Ovary (tissue), 9 donors: ENCODE results near the gene RNF223. TPM values are rescaled to one million over a fixed set of nuclear protein-coding genes. Genes with fewer than 3 reads are reported as not detected.

ENCODE experiments used
- DNase-seq, 5 donors: peaks; one replicate each; pipeline ENCODE4 v3.0.0-alpha.2; 2019 to 2020
- H3K27ac ChIP-seq, 2 donors: fragments of 200-600 bp; one replicate each; pipeline versions ENCODE4 v1.5.1 to v1.8.0; 2019 to 2022
- H3K27me3 ChIP-seq: fragments of 200-600 bp; one replicate; pipeline ENCODE4 v1.8.0; 2022
- H3K36me3 ChIP-seq: fragments of 200-600 bp; sonication (generic); one replicate; pipeline ENCODE4 v1.5.1; 2019
- H3K4me1 ChIP-seq: one replicate; pipeline ENCODE4 v1.8.1; 2013; ENCODE audit warnings: mild to moderate bottlenecking, moderate library complexity; ENCODE audit not compliant: insufficient read depth
- H3K4me3 ChIP-seq: fragments of 200-600 bp; sonication (generic); one replicate; pipeline ENCODE4 v1.5.1; 2017
- H3K9me3 ChIP-seq, 2 donors: fragments of 200-600 bp in 1 of 2; sonication (generic) in 1 of 2; one replicate each; pipeline versions ENCODE4 v1.5.1 to v1.8.1; 2013 to 2019; ENCODE audit warnings: mild to moderate bottlenecking in 1 of 2, moderate library complexity in 1 of 2
- EP300 ChIP-seq: sonication (generic); formaldehyde crosslinking; IDR thresholded peaks from one replicate; pipeline ENCODE4 v1.6.1; 2017; ENCODE audit warnings: antibody characterized with exemption
- POLR2A ChIP-seq: fragments of 450-650 bp; IDR thresholded peaks from one replicate; pipeline ENCODE4 v1.6.1; 2017; ENCODE audit warnings: antibody characterized with exemption, mild to moderate bottlenecking, moderate library complexity
- WGBS, 3 donors: extraction: QIAGEN DNeasy Blood & Tissue Kit in 1 of 3; methylation state at CpG; one replicate each; pipeline versions ENCODE4 v1.1.5 to v1.1.7; 2013 to 2017; 5-methylcytosine and 5-hydroxymethylcytosine counted together
- intact Hi-C, 4 donors: fragments of 100-400 bp; cut with DNase I; formaldehyde crosslinking; loops; one replicate each; pipeline versions ENCODE4 v1.11.0 to v1.15.1; 2022 to 2023
- polyA plus RNA-seq, 2 donors: library from polyadenylated mRNA; stranded (reverse); fragments of 200-250 nt in 1 of 2; fragments of 350-450 nt in 1 of 2; fragmentation: Illumina TruSeq in 1 of 2; extraction: RNeasy Lipid Tissue Mini Kit (QIAGEN cat#74804) in 1 of 2; gene quantifications; one replicate each; pipeline ENCODE4 v1.2.3, GENCODE V29; 2013 to 2014
- total RNA-seq, 7 donors: library from RNA; depleted of rRNA in 2 of 7; stranded (reverse); fragments of >200 nt in 2 of 7; fragmentation: NEBNext Ultra II Directional in 3 of 7; extraction: Animal tissue kit (Norgen Biotek cat#: 25700) in 3 of 7; gene quantifications; one replicate each; pipeline versions ENCODE4 v1.1.0 to v1.2.4, GENCODE V29; 2016 to 2023
- TF ChIP-seq, protein P1 (sequence below), 3 donors: fragments of 450-650 bp in 2 of 3; fragments of 200-600 bp in 1 of 3; IDR thresholded peaks; one replicate each; pipeline versions ENCODE4 v1.5.1 to v1.8.0; 2016 to 2022; ENCODE audit warnings: antibody characterized with exemption in 3 of 3, mild to moderate bottlenecking in 1 of 3
- donor health status: DM: no; HTN: no; CAD: no; lungs with moderate emphysema.
- donor health status: DM: no; HTN: no; CAD: no.
- donor health status: Bipolar disorder and iron deficiency.
- donor health status: DM: yes; HTN: yes; CAD: no.
- donor health status: DM: no; HTN: no; CAD: no.
- donor health status: DM: yes; HTN: yes; CAD: no.

The RNF223 gene
- total and polyA plus RNA-seq, 9 donors: 0.36 to 0.92 TPM; not detected in 7

DNA sequence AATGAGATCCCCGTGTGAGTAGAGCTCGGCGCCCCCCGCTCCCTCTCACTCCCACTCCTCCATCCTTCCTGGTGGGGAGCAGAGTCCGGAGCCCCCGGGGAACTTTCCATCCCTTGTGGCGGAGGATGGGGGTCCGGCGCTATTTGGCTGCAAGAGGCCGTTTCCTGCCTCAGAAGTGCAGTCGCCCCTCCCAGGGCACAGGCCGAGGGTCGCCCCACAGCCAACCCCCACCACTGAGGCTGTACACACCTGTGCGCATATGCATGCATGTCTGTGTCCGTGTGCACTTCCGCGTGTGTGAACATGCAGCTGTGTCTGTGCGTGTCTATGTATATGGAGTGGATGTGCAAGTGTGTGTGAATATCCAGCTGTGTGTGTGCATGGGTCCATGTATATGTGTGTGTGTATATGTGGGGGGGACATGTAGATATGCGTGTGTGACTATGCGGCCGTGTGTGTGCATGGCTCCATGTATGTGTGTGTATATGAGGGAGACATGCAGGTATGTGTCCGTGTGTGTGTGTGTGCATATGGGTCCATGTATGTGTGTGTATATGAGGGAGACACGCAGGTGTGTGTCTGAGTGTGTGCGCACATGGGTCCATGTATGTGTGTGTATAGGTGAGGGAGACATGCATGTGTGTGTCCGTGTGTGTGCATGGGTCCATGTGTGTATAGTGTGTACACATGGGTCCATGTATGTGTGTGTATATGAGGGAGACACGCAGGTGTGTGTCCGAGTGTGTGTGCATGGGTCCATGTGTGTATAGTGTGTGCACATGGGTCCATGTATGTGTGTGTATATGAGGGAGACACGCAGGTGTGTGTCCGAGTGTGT, 21.9 kb downstream of the RNF223 start:
- no peaks in the 10 kb centered on the region for H3K36me3 ChIP-seq
- 94 to 95% (median 94%) methylated on average over 29 of the region's 29 CpGs for WGBS, 3 donors
- H3K4me3 ChIP-seq: no peak overlapping the region
- TF ChIP-seq, protein P1, sequence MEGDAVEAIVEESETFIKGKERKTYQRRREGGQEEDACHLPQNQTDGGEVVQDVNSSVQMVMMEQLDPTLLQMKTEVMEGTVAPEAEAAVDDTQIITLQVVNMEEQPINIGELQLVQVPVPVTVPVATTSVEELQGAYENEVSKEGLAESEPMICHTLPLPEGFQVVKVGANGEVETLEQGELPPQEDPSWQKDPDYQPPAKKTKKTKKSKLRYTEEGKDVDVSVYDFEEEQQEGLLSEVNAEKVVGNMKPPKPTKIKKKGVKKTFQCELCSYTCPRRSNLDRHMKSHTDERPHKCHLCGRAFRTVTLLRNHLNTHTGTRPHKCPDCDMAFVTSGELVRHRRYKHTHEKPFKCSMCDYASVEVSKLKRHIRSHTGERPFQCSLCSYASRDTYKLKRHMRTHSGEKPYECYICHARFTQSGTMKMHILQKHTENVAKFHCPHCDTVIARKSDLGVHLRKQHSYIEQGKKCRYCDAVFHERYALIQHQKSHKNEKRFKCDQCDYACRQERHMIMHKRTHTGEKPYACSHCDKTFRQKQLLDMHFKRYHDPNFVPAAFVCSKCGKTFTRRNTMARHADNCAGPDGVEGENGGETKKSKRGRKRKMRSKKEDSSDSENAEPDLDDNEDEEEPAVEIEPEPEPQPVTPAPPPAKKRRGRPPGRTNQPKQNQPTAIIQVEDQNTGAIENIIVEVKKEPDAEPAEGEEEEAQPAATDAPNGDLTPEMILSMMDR (IDR thresholded peaks at IDR 0.05): no peak
- TF ChIP-seq EP300 (no peak), POLR2A (no peak)
- intact Hi-C loops: no loop called here
- no peaks in the 10 kb centered on the region for H3K27me3 ChIP-seq
- no peak for DNase-seq
- no peaks in the 10 kb centered on the region for H3K4me1 ChIP-seq
- no peak overlapping the region for H3K27ac ChIP-seq
- no peaks in the 10 kb centered on the region for H3K9me3 ChIP-seq

DNA sequence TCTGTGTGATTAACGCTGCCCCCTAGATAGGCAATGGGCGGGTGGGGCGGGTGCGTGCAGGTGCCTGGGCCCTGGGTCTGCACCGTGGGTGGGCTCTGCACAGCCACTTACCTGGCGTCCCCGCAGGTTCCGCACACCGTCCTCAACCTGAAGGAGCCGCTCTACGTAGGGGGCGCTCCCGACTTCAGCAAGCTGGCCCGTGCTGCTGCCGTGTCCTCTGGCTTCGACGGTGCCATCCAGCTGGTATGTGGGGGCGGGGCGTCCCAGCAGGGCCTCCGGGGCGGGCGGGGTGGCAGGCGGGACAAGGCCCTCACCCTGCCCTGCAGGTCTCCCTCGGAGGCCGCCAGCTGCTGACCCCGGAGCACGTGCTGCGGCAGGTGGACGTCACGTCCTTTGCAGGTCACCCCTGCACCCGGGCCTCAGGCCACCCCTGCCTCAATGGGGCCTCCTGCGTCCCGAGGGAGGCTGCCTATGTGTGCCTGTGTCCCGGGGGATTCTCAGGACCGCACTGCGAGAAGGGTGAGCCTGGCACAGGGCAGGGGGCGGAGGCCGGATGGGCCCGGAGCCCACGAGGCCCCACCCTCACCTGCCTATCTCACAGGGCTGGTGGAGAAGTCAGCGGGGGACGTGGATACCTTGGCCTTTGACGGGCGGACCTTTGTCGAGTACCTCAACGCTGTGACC, 22.8 kb downstream of the RNF223 start:
- Histone ChIP-seq H3K27ac (no peak overlapping the region), H3K4me3 (no peak overlapping the region), H3K4me1 (no peaks in the 10 kb centered on the region), H3K27me3 (no peaks in the 10 kb centered on the region), H3K9me3 (no peaks in the 10 kb centered on the region), H3K36me3 (no peaks in the 10 kb centered on the region)
- DNase-seq: no peak
- intact Hi-C loops: no loop called here
- TF ChIP-seq, protein P1 (IDR thresholded peaks at IDR 0.05): no peak
- TF ChIP-seq EP300: no peak
- WGBS, 3 donors: 89 to 94% (median 90%) methylated on average over 34 to 46 of the region's 46 CpGs

DNA sequence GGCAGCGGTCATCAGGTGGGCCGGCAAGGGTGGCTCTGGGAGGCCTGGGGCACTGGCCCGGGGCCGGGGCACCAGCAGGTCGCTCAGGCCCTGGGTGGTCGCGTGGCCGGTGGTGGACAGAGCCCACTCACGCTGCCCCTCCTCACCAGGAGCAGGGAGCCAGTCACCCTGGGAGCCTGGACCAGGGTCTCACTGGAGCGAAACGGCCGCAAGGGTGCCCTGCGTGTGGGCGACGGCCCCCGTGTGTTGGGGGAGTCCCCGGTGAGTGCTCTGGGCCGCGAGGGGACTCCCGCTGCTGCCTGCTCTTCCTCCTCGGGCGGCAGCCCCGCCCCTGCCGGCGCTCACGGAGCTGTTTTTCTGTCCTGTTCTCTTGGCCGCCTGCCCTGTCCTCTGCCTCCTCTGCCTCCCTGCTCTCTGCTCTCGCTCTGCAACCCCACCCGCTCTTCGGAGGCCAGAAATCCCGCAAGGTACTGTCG, 23.5 kb downstream of the RNF223 start:
- H3K4me1 ChIP-seq: no peaks in the 10 kb centered on the region
- intact Hi-C loops: no loop called here
- no peak overlapping the region for H3K4me3 ChIP-seq
- TF ChIP-seq POLR2A (no peak), EP300 (no peak)
- TF ChIP-seq, protein P1 (IDR thresholded peaks at IDR 0.05): no peak
- WGBS, 3 donors: 91 to 95% (median 92%) methylated on average over 29 to 32 of the region's 32 CpGs
- no peaks in the 10 kb centered on the region for H3K9me3 ChIP-seq
- H3K27me3 ChIP-seq: no peaks in the 10 kb centered on the region
- no peak overlapping the region for H3K27ac ChIP-seq
- DNase-seq: no peak
- no peaks in the 10 kb centered on the region for H3K36me3 ChIP-seq

DNA sequence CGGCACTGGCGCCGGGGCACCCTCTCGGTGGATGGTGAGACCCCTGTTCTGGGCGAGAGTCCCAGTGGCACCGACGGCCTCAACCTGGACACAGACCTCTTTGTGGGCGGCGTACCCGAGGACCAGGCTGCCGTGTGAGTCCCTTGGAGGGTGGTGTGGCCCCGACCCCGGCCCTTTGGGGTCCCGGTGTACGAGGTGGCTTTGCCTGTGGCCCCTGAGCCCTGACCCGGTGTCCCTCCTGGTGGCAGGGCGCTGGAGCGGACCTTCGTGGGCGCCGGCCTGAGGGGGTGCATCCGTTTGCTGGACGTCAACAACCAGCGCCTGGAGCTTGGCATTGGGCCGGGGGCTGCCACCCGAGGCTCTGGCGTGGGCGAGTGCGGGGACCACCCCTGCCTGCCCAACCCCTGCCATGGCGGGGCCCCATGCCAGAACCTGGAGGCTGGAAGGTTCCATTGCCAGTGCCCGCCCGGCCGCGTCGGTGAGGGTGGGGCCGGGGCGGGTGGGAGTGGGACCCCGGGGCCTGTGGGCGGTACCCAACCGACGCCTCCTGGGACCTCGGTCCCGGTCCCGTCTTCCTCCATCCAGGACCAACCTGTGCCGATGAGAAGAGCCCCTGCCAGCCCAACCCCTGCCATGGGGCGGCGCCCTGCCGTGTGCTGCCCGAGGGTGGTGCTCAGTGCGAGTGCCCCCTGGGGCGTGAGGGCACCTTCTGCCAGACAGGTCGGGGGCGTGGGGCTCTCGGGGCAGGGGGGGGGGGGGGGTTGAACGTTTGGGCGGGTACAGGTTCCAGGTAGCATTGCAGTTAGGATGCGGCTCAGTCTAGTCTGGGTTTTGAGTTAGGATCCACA, 24.6 kb downstream of the RNF223 start:
- Histone ChIP-seq H3K4me3 (no peak overlapping the region), H3K4me1 (no peaks in the 10 kb centered on the region), H3K36me3 (no peaks in the 10 kb centered on the region), H3K9me3 (no peaks in the 10 kb centered on the region), H3K27ac (no peak overlapping the region), H3K27me3 (no peaks in the 10 kb centered on the region)
- TF ChIP-seq POLR2A: no peak
- no peak for TF ChIP-seq EP300
- TF ChIP-seq, protein P1 (IDR thresholded peaks at IDR 0.05): no peak
- no peak for DNase-seq
- 90 to 93% (median 91%) methylated on average over 51 to 57 of the region's 57 CpGs for WGBS, 3 donors
- intact Hi-C loops: loop anchor here in 1 of 4 donors (10.0 kb wide), 1 partner anchor 245 kb away; no protein-coding TSS in a partner anchor
